LoVo (cell line): ENCODE measurements around the gene ITIH4.

Source experiments
- DNase-seq: peaks from one replicate; pipeline ENCODE4 v3.0.0-alpha.2; 2016; ENCODE audit warnings: low spot score

Gene ITIH4

GRCh38 chr3:52798376-52798977 is 32.0 kb downstream of the ITIH4 start:
- no peak for DNase-seq

GRCh38 chr3:52796411-52796810 is 34.1 kb downstream of the ITIH4 start:
- DNase-seq: no peak

DNA sequence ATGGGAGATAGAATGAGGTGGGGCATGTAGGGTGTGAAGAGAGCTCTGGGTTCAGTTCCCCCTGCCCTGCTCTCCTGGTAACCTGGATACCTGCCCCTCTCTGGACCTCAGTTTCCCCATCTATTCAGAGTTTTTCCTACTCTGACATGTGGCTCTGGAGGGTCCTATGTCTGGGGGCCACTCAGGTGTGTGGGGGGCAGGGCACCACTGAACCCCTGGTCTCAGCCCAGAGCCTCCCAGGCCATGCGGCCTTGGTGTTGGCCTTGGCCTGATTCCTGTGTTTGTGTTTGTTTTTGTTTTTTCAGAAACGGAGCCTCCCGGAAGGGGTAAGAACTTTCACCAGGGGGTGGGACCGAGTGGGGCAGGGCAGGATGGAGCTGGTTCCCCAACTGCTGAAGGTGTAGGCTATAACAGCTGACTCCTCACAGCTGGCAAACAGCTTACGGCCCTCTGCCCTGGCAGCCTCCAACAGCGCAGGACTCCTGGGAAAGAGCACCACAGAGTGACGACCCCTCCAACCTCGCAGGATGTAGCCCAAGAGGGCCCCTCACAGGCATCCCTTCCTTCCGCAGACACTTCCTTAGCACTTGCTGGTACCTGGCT is 35.1 kb downstream of the ITIH4 start:
- no peak for DNase-seq

DNA sequence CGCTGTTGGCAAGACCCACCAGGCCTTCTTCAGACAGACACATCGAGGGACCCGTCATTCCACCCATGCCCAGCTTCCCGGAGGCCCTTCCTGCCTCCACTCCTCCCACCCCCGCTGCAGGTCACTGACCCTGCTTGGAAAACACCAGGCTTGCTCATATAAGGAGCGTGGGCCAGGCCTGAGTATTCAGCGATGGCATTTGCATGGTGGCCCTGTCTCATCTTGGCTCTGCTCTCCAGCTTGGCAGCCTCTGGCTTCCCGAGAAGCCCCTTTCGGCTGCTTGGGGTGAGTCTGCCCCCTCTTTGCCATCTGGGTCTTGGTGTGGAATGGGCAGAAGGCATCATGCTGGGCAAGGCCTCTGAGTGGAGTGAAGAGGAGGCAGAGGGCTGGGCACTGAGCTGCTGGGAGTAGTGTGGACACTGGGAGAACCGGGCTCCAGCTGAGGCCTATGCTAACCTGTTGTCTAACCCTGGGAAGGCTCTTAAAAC is 35.8 kb downstream of the ITIH4 start, which contains the start of gene ITIH3:
Gene ITIH3 (plus strand): TSS at position 185 of the 488 bp plus-strand sequence. CDS start 8 bp downstream, at position 193.
- no peak for DNase-seq

DNA sequence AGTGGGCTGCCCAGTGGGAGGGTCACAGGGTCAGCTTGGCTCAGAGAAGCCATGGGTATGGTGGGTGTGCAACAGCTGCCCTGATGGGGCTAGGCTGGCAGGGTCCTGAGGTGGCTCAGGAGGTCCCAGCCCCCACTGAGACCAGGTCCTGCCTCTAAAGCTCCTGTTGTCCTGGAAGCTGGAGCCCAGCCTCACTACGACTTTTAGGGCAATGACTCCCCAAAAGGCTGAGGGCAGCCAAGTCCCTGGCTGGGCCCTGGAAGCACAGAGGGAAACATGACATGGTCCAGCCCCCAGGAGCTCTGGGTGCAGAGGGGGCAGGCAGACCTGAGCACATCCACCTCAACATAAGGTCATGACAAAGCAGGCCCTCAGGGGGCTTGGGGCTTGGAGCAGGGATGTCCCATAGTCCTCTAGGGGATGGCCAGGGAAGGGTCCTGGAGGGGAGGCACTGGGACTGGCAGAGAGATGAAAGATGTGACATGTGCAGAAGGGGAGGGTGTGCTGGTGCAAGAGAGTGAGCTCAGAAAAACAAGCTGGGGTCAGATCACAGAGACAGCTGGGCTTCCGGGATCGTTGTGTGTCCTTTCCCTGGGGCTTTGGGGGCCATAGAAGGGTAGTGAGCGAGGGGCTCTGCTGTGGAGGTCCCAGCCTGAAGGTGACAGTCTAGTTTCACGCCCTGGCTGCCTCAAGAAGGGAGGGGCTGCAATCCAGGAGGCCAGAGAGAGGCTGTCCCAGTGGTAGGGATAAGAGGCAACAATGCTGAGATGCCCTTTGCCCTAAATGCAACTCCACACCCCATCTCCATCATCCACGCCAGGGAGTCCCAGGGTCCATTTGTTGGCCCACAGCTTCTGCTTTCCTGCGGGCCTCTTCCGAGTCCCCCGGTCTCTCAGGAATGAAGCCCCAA is 36.5 kb downstream of the ITIH4 start:
- no peak for DNase-seq

DNA sequence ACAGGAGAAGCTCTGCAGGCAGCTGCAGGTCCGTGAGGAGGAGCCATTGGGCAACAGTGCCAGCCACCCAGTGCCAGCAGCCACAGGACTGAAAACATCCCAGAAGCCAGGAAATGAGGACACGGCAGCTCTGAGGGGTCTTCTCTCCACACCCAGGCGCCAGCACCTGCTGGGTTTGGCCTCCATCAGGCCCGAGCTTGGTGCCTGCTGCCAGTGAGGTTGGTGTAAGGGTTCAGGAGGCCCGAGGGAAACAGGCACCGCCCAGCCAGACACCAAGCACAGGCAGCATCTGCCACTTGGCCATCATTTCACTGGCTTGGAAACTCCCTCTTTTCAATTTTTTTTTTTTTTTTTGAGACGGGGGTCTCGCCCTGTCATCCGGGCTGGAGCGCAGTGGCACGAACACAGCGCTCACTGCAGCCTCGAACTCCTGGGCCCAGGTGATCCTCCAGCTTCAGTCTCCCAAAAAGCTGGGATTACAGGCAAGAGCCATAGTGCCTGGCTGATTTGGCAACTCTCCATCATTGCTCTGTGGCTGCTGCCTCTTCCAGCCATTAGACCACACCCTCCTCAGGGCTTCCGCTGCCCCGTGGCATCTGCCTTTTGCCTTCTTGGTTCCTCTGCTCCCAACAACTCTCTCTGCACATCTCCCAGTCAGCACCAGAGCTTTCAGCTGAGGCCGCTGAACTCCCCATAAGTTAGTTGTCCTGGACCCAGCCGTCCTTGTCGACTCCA is 37.3 kb downstream of the ITIH4 start:
- DNase-seq: no peak

GRCh38 chr3:52792413-52792812 is 38.1 kb downstream of the ITIH4 start:
- DNase-seq: no peak

DNA sequence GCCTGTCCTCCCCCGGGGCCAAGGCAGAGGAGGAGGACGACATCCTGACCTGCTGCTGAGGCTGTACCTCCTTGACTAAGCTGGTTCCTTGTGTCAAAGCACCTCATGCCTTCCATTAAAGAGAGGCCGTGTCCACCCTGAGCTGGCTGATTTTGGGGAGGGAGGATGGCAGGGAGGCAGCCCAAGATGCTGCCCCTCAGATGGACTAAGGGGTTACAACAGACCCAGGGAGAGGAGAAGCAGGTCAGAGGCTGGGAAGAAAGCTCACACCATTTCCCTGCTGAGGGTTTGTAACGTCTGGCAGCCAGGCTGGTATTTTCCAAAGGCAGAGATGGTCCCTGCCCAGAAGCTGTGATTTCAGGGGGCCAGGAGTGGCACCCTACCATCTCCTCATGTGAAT is 38.5 kb downstream of the ITIH4 start:
- DNase-seq: no peak

GRCh38 chr3:52791366-52791765 is 39.1 kb downstream of the ITIH4 start:
- DNase-seq: no peak

DNA sequence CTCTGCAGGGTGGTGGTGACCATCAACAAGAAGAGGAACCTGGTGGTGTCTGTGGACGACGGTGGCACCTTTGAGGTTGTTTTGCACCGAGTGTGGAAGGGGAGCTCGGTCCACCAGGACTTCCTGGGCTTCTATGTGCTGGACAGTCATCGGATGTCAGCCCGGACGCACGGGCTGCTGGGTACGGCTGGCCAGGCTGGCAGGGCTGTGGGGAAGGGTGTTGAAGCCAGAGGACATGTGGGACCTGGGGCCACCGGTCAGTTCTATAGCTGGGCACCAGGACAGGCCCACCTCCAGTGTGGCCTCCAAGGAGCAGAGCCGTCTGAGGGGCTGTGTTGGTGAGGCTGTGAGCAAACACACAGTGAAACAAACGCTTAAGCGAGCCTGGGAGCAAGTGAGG is 39.7 kb downstream of the ITIH4 start:
- no peak for DNase-seq

GRCh38 chr3:52790337-52790736 is 40.1 kb downstream of the ITIH4 start:
- DNase-seq: no peak

GRCh38 chr3:52789746-52790040 is 40.8 kb downstream of the ITIH4 start:
- DNase-seq: no peak

- no peak for DNase-seq
These were observed 41.4 kb downstream of the ITIH4 start for GRCh38 chr3:52788890-52789745.

DNA sequence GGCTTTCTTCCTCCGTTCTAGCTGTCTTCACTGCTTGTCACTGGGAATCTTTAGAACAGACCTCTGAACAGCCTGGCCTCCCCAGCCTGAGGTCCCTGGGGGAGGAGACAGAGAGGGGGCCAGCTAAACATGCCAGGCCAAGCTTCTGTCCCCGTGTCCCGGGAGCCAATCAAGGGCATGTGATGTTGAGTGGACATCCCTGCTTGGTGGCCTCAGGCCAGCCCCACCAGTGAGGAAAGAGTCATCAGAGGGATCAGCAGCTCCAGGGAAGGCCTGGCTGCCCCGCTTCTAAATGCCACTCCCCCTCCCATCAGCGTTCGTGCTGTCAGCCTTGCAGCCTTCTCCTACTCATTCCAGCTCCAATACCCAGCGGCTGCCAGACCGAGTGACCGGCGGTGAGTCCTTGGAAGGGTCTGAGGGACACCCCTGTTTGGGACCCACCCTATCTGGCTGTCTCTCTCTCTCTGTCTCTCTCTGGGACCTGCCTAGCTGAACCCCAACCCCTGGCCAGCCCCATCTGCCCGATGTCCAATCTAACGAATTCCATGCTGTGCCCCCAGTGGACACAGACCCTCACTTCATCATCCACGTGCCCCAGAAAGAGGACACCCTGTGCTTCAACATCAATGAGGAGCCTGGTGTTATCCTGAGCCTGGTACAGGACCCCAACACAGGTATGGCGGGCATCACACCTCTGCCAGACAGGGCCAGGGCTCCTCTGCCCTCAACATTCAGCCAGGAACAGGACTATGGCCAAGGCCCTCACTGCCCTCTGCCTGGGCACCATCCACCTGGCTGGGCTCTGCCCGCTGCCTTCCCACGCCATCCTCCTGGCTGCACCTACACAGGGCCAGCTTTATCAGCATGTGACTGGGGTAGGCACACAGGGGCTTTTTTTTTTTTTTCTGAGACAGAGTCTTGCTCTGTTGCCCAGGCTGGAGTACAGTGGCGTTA is 42.5 kb downstream of the ITIH4 start:
- DNase-seq: no peak

- DNase-seq: no peak
These were observed 43.2 kb downstream of the ITIH4 start for GRCh38 chr3:52787246-52787645.

DNA sequence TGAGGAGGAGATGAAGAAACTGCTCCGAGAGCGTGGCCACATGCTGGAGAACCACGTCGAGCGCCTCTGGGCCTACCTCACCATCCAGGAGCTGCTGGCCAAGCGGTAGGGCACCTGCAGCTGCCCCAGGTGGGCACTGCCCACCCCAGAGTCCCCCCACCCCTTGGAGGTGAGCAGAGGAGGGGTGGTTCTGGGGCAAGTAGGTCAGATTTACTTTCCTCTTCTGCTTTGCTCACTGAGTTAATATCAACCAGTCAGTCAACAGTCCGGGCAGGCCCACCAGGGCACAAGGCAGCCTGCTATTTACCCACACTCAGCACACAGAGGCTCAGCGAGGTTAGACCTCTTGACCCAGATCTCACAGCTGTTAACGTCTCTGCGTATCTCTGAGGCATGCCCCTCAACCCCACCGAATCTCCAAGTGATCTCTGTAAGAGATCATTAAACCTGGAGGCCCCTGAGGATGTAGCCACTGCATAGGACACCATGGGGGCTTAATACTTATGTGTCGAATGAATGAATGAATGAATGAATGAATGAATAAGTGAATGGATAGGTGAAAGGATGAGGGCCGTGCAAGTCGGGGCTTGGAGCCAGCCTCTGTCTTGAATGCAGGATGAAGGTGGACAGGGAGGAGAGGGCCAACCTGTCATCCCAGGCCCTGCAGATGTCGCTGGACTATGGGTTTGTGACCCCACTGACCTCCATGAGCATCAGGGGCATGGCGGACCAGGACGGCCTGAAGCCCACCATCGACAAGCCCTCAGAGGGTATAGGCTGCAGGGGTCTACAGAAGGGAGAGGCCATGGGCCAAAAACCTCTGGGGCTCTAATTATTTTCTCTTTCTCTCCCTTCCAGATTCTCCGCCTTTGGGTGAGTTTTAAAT is 43.9 kb downstream of the ITIH4 start:
- no peak for DNase-seq

- DNase-seq: no peak
These were observed 45.4 kb downstream of the ITIH4 start for GRCh38 chr3:52784931-52785590.

DNA sequence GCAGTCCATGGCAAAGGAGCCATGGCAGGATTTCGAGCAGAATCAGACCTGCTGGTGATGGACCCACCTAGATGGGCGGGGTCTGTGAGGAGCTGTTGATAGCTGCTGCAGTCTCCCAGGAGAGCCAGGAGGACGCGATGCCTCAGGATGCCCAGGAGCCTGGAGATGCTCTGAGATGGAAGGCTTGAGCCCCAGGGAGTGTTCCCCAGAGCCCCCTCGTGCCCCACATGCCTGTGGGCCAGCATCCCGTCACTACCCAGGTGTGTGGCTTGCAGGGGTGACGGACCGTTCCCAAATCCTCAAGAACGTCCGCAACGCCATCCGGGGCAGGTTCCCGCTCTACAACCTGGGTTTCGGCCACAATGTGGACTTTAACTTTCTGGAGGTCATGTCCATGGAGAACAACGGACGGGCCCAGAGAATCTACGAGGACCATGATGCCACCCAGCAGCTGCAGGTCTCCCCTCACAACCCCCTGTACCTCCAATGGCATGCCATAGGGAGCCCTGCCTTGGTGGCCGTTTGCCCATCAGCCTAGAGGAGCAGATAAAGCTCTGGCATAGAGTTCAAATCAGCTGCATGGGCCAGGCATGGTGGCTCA is 46.4 kb downstream of the ITIH4 start:
- DNase-seq: no peak
